KMS-11 (cell line): Measurements from ENCODE around the gene IFNLR1.

ENCODE experiments used
- H2AFZ ChIP-seq: fragments of 200-600 bp; sonication (generic); 2 replicates; pipeline ENCODE4 v1.6.1; 2016; ENCODE audit warnings: antibody characterized with exemption, mixed run types, low read depth
- H3K27ac ChIP-seq: fragments of 200-600 bp; sonication (generic); 2 replicates; pipeline ENCODE4 v1.6.1; 2016; ENCODE audit warnings: mild to moderate bottlenecking, mixed run types
- H3K27me3 ChIP-seq: fragments of 200-600 bp; sonication (generic); 2 replicates; pipeline ENCODE4 v1.6.1; 2017; ENCODE audit warnings: mild to moderate bottlenecking, low read depth, mixed run types, moderate library complexity; ENCODE audit not compliant: insufficient read depth
- H3K36me3 ChIP-seq: fragments of 200-600 bp; sonication (generic); 2 replicates; pipeline ENCODE4 v1.6.1; 2017; ENCODE audit warnings: mild to moderate bottlenecking, mixed run types; ENCODE audit not compliant: insufficient read depth
- H3K4me1 ChIP-seq: fragments of 200-600 bp; sonication (generic); 2 replicates; pipeline ENCODE4 v1.6.1; 2016; ENCODE audit warnings: mild to moderate bottlenecking, low read depth, mixed run types; ENCODE audit not compliant: poor library complexity, severe bottlenecking
- H3K4me2 ChIP-seq: fragments of 200-600 bp; sonication (generic); 2 replicates; pipeline ENCODE4 v1.7.0; 2016; ENCODE audit warnings: mild to moderate bottlenecking, mixed run types
- H3K4me3 ChIP-seq: fragments of 200-600 bp; sonication (generic); IDR thresholded peaks from 2 replicates; pipeline ENCODE4 v1.6.1; 2017; ENCODE audit warnings: low read depth, low read length, mixed read lengths; ENCODE audit not compliant: insufficient read depth
- H3K79me2 ChIP-seq: fragments of 200-600 bp; sonication (generic); 2 replicates; pipeline ENCODE4 v1.6.1; 2016; ENCODE audit warnings: low read depth, mixed run types; ENCODE audit not compliant: insufficient read depth
- H3K9ac ChIP-seq: fragments of 200-600 bp; sonication (generic); 2 replicates; pipeline ENCODE4 v1.6.1; 2016; ENCODE audit warnings: mild to moderate bottlenecking, mixed run types
- H4K20me1 ChIP-seq: fragments of 200-600 bp; sonication (generic); 2 replicates; pipeline ENCODE4 v1.6.1; 2016; ENCODE audit warnings: mild to moderate bottlenecking, mixed run types; ENCODE audit not compliant: insufficient read depth
- TF ChIP-seq, protein P1 (sequence below): fragments of 200-600 bp; sonication (generic); conservative IDR thresholded peaks from 2 replicates; pipeline ENCODE4 v1.6.1; 2017; ENCODE audit warnings: low read depth, mild to moderate bottlenecking, antibody characterized with exemption, low read length, moderate library complexity, mixed read lengths

IFNLR1 gene

DNA sequence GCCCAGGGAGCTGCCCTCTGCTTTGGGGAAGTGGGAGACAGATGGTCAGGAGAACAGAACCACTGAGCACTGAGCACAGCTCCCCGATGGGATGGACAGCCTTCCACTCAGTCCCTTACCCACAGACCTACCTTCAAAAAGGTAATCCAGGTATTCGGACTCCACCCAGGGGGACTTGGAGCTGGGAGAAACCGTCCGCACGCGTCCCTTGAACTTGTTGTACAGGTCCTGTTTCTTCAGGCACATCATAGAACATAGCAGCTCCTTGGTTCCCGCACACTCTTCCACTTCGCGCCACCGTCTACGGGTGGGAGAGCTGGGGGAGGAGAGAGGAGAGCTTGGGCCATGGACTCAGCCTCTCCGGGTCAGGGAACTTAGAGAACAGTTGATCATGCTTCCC is 17.8 kb downstream of the IFNLR1 start:
- Histone ChIP-seq H3K4me1 (no peaks in the 10 kb centered on the region), H3K4me3 (no peak overlapping the region), H3K27me3 (no peaks in the 10 kb centered on the region), H3K36me3 (no peaks in the 10 kb centered on the region), H3K4me2 (no peak overlapping the region), H2AFZ (no peak overlapping the region), H3K79me2 (no peaks in the 10 kb centered on the region), H3K27ac (no peak overlapping the region), H4K20me1 (no peaks in the 10 kb centered on the region), H3K9ac (no peak overlapping the region)
- TF ChIP-seq, protein P1, sequence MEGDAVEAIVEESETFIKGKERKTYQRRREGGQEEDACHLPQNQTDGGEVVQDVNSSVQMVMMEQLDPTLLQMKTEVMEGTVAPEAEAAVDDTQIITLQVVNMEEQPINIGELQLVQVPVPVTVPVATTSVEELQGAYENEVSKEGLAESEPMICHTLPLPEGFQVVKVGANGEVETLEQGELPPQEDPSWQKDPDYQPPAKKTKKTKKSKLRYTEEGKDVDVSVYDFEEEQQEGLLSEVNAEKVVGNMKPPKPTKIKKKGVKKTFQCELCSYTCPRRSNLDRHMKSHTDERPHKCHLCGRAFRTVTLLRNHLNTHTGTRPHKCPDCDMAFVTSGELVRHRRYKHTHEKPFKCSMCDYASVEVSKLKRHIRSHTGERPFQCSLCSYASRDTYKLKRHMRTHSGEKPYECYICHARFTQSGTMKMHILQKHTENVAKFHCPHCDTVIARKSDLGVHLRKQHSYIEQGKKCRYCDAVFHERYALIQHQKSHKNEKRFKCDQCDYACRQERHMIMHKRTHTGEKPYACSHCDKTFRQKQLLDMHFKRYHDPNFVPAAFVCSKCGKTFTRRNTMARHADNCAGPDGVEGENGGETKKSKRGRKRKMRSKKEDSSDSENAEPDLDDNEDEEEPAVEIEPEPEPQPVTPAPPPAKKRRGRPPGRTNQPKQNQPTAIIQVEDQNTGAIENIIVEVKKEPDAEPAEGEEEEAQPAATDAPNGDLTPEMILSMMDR, result no peak

DNA sequence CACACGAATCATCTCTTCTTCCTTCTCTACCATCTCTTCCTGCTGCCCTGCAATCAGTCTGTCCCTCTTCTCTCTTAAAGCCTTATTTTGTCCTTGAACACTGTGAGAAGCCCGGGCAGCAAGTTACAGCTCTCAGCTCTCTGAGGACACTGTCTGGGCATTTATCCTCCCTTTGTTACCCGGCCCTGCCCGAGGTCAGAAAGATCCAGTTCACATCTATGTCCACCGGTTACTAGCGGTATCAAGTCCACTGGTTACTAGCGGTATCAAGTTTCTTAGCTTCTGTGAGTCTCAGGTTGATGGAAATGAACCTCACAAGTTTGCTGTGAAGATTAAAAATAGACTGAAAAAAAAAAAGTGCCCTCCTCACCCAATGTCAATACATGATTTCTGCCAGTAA is 18.8 kb downstream of the IFNLR1 start:
- no peaks in the 10 kb centered on the region for H3K36me3 ChIP-seq
- no peak overlapping the region for H3K4me2 ChIP-seq
- H3K27me3 ChIP-seq, result no peaks in the 10 kb centered on the region
- H4K20me1 ChIP-seq, result no peaks in the 10 kb centered on the region
- no peak overlapping the region for H3K27ac ChIP-seq
- no peak overlapping the region for H3K4me3 ChIP-seq
- H3K9ac ChIP-seq, result no peak overlapping the region
- TF ChIP-seq, protein P1, result no peak
- no peaks in the 10 kb centered on the region for H3K79me2 ChIP-seq
- no peak overlapping the region for H2AFZ ChIP-seq
- H3K4me1 ChIP-seq, result no peaks in the 10 kb centered on the region

DNA sequence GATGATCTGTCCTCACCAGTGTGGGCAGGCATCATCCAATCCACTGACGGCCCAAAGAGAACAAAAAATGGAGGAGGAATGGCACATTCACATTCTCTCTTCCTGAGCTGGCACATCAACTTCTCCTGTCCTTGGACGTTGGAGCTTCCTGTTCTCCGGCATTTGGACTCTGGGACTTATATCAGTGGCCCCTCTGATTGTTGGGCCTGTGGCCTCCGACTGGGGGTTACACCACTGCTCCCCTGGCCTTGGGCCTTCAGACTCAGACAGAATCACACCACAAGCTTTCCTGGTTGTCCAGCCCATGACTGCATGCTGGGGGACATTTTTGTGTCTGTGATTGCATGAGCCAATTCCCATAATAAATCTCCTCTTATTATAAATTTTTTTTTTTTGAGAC is 20.1 kb downstream of the IFNLR1 start:
- TF ChIP-seq, protein P1, result no peak
- H3K79me2 ChIP-seq, result no peaks in the 10 kb centered on the region
- H3K4me3 ChIP-seq, result no peak overlapping the region
- no peak overlapping the region for H3K9ac ChIP-seq
- H3K4me2 ChIP-seq, result no peak overlapping the region
- H3K36me3 ChIP-seq, result no peaks in the 10 kb centered on the region
- H4K20me1 ChIP-seq, result no peaks in the 10 kb centered on the region
- no peaks in the 10 kb centered on the region for H3K27me3 ChIP-seq
- no peak overlapping the region for H2AFZ ChIP-seq
- no peak overlapping the region for H3K27ac ChIP-seq
- H3K4me1 ChIP-seq, result no peaks in the 10 kb centered on the region

DNA sequence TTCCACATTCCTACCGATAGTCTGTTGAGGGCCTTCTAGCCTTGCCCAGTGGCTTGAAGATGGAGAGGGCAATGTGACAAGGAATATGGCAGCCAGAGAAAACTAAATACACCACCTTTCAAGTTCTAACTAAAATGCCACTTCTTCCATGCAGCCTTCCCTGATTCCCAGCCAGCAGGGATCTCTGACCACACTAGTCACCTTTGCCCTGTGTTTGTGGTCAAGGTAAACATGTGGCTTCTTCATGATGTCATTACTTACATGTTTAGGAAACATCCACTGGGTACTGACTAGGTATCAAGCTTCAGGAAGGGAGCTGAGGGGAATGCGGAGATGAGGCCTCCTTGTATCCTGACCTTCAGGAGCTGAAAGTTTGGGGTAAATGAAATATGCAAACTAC is 21.6 kb downstream of the IFNLR1 start:
- H3K4me3 ChIP-seq, result no peak overlapping the region
- H3K27ac ChIP-seq, result no peak overlapping the region
- TF ChIP-seq, protein P1, result no peak
- H4K20me1 ChIP-seq, result no peaks in the 10 kb centered on the region
- H3K36me3 ChIP-seq, result no peaks in the 10 kb centered on the region
- no peaks in the 10 kb centered on the region for H3K27me3 ChIP-seq
- no peak overlapping the region for H2AFZ ChIP-seq
- H3K79me2 ChIP-seq, result no peaks in the 10 kb centered on the region
- H3K9ac ChIP-seq, result no peak overlapping the region
- no peaks in the 10 kb centered on the region for H3K4me1 ChIP-seq
- H3K4me2 ChIP-seq, result no peak overlapping the region

DNA sequence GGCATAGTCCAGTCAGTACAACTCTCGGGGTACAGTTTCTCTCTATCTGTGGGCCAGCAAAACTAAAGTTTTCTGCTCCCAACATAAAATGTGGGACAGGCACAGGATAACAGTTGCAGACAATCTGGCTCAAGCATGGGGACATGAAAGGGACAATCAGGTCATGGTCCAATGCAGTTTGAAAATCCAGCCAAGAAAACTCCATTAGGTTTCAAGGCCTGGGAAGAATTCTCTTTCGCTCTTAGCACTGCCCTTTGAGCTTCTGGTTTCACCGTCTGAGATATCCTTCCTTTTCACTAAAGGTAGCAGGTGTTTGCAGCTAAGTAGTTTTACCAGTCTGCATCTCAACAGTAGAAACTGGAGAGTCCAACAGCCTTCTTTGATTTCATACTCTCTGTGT is 23.1 kb downstream of the IFNLR1 start:
- Histone ChIP-seq H2AFZ (no peak overlapping the region), H3K79me2 (no peaks in the 10 kb centered on the region), H3K4me3 (no peak overlapping the region), H3K4me1 (no peaks in the 10 kb centered on the region), H3K27me3 (no peaks in the 10 kb centered on the region), H3K9ac (no peak overlapping the region), H3K36me3 (no peaks in the 10 kb centered on the region), H3K27ac (no peak overlapping the region), H3K4me2 (no peak overlapping the region), H4K20me1 (no peaks in the 10 kb centered on the region)
- TF ChIP-seq, protein P1, result no peak
